Measurements from ENCODE around the gene SLC9A5. TPM values are rescaled to one million over a fixed set of nuclear protein-coding genes. Genes with fewer than 3 reads are reported as not detected.

The SLC9A5 gene
- total and polyA plus RNA-seq, 4 donors: 0.05 to 0.25 (median 0.09) TPM; not detected in 1

GRCh38 chr16:67268136-67268579 is 19.4 kb downstream of the SLC9A5 start:
- Histone ChIP-seq H3K9me3 (ENCODE audit: control insufficient read depth in 4 of 4, low read length in 3 of 4) (no peaks in the 10 kb centered on the region), H3K36me3 (ENCODE audit: control insufficient read depth in 4 of 4, insufficient read depth in 3 of 4, low read depth in 1 of 4, low read length in 3 of 4) (no peaks in the 10 kb centered on the region), H3K27ac (ENCODE audit: low read depth in 1 of 2, low read length in 2 of 2) (no peak overlapping the region), H3K4me3 (ENCODE audit: low read depth in 1 of 3, low read length in 3 of 3) (no peak overlapping the region), H3K27me3 (ENCODE audit: control insufficient read depth in 4 of 4, insufficient read depth in 4 of 4, low read length in 3 of 4) (no peaks in the 10 kb centered on the region), H3K4me1 (ENCODE audit: control insufficient read depth in 4 of 4, insufficient read depth in 4 of 4, low read length in 3 of 4) (no peaks in the 10 kb centered on the region), H3K9ac (ENCODE audit: low read depth in 1 of 2, low read length in 2 of 2) (no peak overlapping the region)
- TF ChIP-seq REST (IDR thresholded peaks at IDR 0.05) (no peak), JUND (IDR thresholded peaks at IDR 0.05) (peak in 1 of 2 donors; percentile 19), CTCF (IDR thresholded peaks at IDR 0.05; ENCODE audit: low read depth, low read length, missing input control) (no peak), YY1 (IDR thresholded peaks at IDR 0.05) (no peak)
- WGBS: 68% methylated on average over 5 of the region's 5 CpGs
- DNase-seq (ENCODE audit: low spot score): peak; percentile 73

- Histone ChIP-seq H3K9ac (ENCODE audit: low read depth in 1 of 2, low read length in 2 of 2) (no peak overlapping the region), H3K27ac (ENCODE audit: low read depth in 1 of 2, low read length in 2 of 2) (no peak overlapping the region), H3K4me1 (ENCODE audit: control insufficient read depth in 4 of 4, insufficient read depth in 4 of 4, low read length in 3 of 4) (no peaks in the 10 kb centered on the region), H3K9me3 (ENCODE audit: control insufficient read depth in 4 of 4, low read length in 3 of 4) (no peaks in the 10 kb centered on the region), H3K4me3 (ENCODE audit: low read depth in 1 of 3, low read length in 3 of 3) (no peak overlapping the region), H3K36me3 (ENCODE audit: control insufficient read depth in 4 of 4, insufficient read depth in 3 of 4, low read depth in 1 of 4, low read length in 3 of 4) (no peaks in the 10 kb centered on the region), H3K27me3 (ENCODE audit: control insufficient read depth in 4 of 4, insufficient read depth in 4 of 4, low read length in 3 of 4) (no peaks in the 10 kb centered on the region)
- no peak for DNase-seq (ENCODE audit: low spot score)
- no peak for TF ChIP-seq CTCF (IDR thresholded peaks at IDR 0.05; ENCODE audit: low read depth, low read length, missing input control)
- no peak for TF ChIP-seq SP1 (IDR thresholded peaks at IDR 0.05)
- no peak for TF ChIP-seq ZBTB33 (IDR thresholded peaks at IDR 0.05)
- no peak for TF ChIP-seq HNF4A (conservative IDR thresholded peaks at IDR 0.05)
- TF ChIP-seq ATF3 (IDR thresholded peaks at IDR 0.05): no peak
- no peak for TF ChIP-seq HNF4G (IDR thresholded peaks at IDR 0.05)
- no peak for TF ChIP-seq YY1 (IDR thresholded peaks at IDR 0.05)
- TF ChIP-seq GABPA (IDR thresholded peaks at IDR 0.05 in 1 of 2, conservative IDR thresholded peaks at IDR 0.05 in 1 of 2): no peak
- no peak for TF ChIP-seq FOXA2 (IDR thresholded peaks at IDR 0.05)
- TF ChIP-seq FOXA1 (IDR thresholded peaks at IDR 0.05): no peak
- no peak for TF ChIP-seq MAX (IDR thresholded peaks at IDR 0.05)
- 66% methylated on average over 5 of the region's 5 CpGs for WGBS
These were observed 21.0 kb downstream of the SLC9A5 start for GRCh38 chr16:67269766-67270165.
